Measurements from ENCODE around the gene UNC13A.

GRCh38 chr19:17678836-17679235 lies 9.3 kb downstream of the UNC13A start:
- TF ChIP-seq CTCF (IDR thresholded peaks at IDR 0.05; ENCODE audit: insufficient read depth, low read length, poor library complexity, severe bottlenecking): no peak
- no peak for TF ChIP-seq EZH2phosphoT487 (conservative IDR thresholded peaks at IDR 0.05; ENCODE audit: low read length)
